Activated effector memory CD4-positive, alpha-beta T cell treated with Interleukin-2 at 50 U/mL for 16 hours (primary cell): ENCODE measurements around the gene TBC1D21.

Experiments
- DNase-seq: peaks from one replicate; pipeline ENCODE4 v3.0.0-alpha.2; 2020

TBC1D21 gene

DNA sequence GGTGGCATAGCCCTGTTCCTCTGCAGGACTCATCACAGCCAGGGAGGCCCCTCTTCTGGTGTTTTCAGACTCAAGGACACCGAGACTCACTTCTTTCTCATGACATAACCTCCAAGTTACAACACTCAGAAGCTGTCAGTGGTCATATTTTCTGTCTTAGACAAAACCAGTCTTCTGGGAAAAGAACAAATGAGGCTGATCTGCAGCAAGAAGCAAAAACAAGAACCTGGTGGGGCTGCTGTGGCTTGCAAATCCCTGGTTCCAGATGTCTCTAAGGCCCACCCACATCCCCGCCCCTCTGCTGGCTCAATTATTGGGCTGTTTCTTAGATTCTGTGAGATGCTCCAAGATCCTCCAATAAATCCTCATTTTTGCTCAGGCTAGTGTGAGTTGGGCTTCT, 36.3 kb downstream of the TBC1D21 start:
- no peak for DNase-seq

DNA sequence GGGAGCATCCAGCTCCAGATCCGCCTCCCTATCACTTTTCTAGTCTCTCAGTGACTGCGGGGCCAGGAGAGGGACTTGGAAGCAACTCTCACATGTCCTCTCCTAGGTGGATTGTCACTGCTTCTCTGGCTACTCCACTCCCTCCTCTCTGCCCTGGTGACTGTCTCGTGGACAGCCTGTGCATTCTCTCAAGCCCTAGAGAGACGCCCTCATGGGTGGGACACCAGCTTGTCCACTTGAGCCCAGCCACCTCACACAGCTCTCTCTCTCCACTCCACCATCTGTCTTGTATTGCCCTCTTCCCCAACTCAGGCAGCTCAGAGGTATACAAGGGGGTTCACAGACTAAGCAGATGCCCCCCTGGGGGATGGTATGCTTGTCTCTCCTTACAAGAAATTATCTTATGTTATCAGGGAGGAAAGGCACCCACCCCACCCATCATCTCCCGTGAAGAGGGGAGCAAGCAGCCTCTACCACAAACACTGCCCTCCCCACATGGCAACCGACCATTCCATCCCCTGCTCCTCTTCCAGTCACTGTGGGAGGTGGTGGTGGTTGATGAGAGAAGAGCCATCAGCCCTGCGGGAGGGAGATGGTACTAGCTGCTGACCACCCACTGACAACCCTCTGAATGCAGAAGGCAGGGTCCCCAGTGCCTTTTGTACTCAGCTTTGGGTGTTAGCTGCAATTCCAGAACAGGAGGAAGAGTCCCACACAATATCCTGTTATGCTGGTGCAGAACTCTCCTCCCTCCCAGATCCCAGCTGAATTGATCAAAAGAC, 37.3 kb downstream of the TBC1D21 start:
- DNase-seq = no peak

DNA sequence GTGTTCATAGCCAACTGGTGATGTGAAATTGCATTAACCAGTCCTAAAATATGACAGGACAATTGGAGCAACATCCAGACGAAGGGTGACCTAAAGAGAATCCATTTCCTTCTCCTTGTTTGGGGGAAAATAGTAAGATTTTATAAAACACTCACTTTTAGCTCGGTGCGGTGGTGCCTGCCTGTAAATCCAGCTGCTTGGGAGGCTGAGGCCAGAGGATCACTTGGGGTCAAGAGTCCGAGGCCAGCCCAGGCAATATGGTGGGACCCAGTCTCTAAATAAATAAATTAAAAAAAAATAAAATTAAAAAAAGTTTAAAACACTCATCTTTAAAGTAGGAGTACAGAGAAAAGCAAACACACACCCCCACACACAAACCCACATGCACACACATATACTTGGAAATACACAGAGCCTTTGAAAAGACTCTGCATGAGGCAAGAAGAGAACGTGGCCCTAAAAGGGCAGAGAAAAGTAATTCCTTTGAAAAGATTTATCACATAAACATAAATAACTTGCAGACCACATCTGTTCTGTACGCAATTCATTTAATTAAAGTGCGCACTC, 38.7 kb downstream of the TBC1D21 start:
- DNase-seq = no peak

GRCh38 chr15:73914145-73914544, 40.8 kb downstream of the TBC1D21 start:
- no peak for DNase-seq

DNA sequence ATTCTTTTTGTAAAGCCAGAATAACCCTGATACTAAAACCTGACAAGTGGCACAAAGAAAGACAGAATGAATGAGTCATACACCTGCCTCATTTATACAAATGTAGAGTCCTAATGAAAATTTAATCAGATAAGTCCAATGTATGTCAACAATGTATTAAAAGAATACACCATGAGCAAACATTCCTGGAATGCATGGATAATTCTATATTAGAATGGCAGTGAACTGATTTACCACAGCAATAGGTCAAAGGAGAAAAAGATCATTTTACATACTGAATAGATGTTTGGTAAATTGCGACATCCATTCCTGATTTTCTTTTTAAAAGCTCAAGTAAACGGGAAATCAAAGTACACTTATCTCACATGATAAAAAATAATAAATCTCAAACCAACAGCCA, 41.7 kb downstream of the TBC1D21 start:
- no peak for DNase-seq

DNA sequence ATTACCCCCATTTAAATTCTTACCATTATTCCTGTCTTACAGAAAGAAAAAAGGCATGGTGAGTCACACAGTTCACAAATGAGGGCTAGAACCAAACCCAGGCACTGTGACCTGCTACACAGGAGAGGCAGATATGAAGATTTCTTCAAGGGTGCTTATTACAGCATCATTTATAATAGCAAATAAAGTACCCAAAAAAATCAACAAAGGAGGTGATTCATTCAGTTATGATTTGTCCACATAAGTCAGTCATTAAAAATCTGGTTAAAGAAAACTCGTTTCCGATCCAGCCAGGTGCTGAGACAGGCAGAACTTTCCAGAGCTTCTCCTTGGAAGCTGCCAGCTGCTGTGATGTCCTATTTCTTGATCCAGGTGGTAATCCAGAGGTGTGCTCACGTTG, 45.4 kb downstream of the TBC1D21 start:
- DNase-seq = no peak

GRCh38 chr15:73919706-73920105, 46.3 kb downstream of the TBC1D21 start:
- no peak for DNase-seq

DNA sequence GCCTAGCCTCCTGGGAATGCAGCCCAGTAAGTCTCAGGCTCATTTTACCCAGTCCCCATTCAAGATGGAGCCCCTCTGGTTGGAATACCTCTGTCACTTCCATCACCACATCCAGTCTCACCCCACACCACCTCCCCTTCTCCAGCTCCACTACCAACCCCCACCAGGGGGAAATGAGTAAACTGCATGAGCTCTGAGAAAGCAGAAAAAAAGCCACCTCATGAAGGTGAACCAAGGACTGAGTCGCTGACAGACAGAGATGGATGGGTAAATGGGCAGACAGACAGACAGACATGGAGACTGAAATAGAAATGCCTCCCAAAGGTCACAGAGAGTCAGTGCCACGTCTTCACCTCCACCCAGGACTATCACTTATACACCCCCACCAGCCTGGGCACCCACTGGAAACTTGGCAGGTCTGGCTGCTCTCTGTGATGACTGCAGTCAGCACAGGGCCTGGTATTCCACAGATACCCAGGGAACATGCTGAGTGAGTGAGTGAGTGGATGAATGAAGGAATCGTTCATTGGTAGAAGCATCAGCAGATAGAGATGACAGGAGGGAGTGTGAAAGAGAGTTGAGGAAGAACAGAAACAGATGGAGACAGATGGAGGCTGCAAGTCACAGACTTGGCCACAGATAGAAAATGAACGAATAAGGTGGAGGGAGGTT, 48.0 kb downstream of the TBC1D21 start:
- DNase-seq = no peak

GRCh38 chr15:73922186-73923151, 49.1 kb downstream of the TBC1D21 start:
- no peak for DNase-seq

- DNase-seq = no peak
Observed at GRCh38 chr15:73923156-73923487, 49.8 kb downstream of the TBC1D21 start.

- DNase-seq = no peak
Observed at GRCh38 chr15:73923488-73924164, 50.3 kb downstream of the TBC1D21 start.

GRCh38 chr15:73924171-73924921, 51.0 kb downstream of the TBC1D21 start:
- DNase-seq = no peak

GRCh38 chr15:73925848-73926218, 52.5 kb downstream of the TBC1D21 start:
- DNase-seq = no peak

DNA sequence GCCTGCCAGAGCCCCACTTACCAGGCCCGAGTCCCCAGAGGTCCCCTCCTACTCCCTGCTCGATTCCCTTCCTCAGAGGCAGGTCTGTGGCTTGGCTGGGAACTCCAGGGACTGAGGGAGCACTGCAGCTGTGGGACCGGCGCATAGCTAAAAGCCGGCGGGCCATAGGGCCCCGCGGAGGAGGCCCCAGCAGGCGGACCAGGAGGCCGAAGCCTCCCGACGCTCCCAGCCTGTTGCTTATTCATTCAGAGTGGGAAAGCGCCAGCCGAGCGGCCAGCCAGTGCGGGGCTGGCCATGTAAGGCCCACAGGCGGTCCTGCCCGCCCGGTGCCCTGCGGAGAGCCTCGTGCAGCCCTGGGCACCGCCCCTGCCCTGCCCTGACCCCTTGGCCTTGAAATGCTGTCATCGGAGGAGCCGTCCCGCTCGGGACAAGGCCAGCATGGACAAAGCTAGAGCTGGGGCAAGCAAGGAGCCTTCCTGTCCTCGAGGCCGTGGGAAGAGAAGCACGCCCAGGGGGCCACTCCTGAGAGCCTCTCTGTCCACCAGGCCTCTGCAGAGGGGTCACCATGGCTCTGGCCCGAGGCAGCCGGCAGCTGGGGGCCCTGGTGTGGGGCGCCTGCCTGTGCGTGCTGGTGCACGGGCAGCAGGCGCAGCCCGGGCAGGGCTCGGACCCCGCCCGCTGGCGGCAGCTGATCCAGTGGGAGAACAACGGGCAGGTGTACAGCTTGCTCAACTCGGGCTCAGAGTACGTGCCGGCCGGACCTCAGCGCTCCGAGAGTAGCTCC, 53.0 kb downstream of the TBC1D21 start, which contains the start of gene LOXL1:
TSS of gene LOXL1 (plus strand) at position 244 of the 784 bp plus-strand sequence. CDS start at position 566, 322 bp downstream.
- DNase-seq = no peak

- peak; percentile 37 for DNase-seq
Observed at GRCh38 chr15:73927003-73927475, 53.7 kb downstream of the TBC1D21 start.

GRCh38 chr15:73927476-73928240, 54.3 kb downstream of the TBC1D21 start:
- peak; percentile 73 for DNase-seq

DNA sequence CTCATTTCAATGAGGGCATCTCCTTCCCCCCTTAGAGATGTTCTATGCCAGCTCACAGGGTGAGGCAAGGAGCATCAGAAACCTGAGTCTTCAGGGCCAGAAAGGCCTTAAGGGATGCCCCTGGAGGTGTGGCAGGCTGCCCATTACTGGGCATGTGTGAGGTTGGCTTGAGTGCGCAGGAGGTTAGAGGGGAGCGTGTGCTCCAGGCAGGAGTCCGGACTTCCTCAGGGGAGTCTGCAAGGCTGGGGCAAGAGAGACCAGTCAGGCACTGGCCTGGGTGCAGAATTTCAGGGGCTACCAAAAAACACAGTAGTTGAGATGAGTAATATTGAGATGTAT, 54.8 kb downstream of the TBC1D21 start:
- DNase-seq = no peak

DNA sequence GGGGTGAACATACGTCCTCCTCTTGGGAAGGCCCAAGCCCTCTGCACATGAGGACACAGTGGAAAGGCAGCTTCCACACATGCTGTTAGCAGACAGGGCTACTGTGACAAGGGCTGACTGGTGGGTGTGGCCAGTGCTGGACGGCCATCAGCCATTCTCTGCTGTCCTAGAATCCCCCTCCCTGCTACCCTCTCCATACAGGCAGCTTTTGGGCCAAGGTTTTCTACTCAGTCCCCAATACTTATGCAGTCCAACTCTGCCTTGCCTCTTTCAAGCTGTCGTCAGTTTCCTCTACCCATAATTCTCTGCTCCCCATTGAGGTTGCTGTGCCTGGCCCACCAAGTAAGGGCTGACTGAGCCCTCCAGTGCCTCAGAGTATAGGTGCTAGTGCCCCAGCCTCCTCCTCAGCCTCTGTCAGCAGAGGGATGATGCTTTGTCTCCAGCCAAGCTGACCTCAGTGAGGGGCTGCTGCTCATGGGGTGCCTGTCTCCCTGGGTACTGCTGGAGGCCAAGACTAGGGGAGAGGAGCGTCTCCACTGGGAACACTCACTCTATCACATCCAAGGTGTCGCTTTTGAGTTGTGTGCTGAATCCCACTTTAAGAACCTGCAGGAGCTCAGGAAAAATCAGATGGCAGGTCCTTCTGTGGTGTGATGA, 55.7 kb downstream of the TBC1D21 start:
- no peak for DNase-seq

DNA sequence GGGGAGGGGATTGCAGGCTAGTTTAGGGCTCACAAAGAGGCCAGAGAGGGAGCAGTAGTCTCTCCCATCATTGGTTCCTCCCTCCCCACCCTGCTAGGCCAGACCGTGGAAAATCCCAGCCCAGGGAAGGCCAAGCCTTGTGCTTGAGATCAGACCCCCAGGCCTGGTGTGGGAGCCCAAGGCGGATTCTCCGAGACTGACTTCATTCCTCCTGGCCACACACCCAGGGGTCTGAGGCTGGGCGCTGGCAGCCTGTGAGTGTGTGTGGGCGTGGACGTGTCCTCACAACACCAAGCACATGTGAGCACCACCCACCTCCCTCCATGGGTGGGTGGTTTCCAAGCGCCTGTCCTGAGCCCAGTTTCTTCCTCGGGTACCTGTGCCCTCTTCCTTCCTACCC, 57.0 kb downstream of the TBC1D21 start:
- DNase-seq = no peak
